ENCODE measurements around the gene JMJD6. TPM values are rescaled to one million over a fixed set of nuclear protein-coding genes. Genes with fewer than 3 reads are reported as not detected.
A peak's percentile ranks its signal among the peaks of the same experiment; 100 is the strongest.

JMJD6 gene
- total RNA-seq, 1 donor from 2014 or later: 32.7 TPM

- Mint-ChIP-seq H3K27ac (no peak overlapping the region), H3K4me1 (peaks cover 11% of the 10 kb centered on the region), H3K27me3 (no peaks in the 10 kb centered on the region), H3K9me3 (no peaks in the 10 kb centered on the region), H3K4me3 (no peak overlapping the region), H3K36me3 (ENCODE audit: low read depth) (peaks cover 29% of the 10 kb centered on the region)
- ChIA-PET POLR2A (no interaction called here), CTCF (no interaction called here)
- ATAC-seq (ENCODE audit: low read depth) (no peak), DNase-seq (no peak)
- intact Hi-C loops (cut with micrococcal nuclease): no loop called here
- TF ChIP-seq CTCF (IDR thresholded peaks at IDR 0.05): no peak
Measured at GRCh38 chr17:76755285-76755684, 28.9 kb upstream of the JMJD6 start.

- no peak overlapping the region for H3K4me3 Mint-ChIP-seq
- H3K9me3 Mint-ChIP-seq: no peaks in the 10 kb centered on the region
- ChIA-PET CTCF (no interaction called here), POLR2A (interaction anchor here (0.7 kb wide), 3 partner anchors 57 to 257 kb away, joined by 5 to 6 read pairs (median 6); no protein-coding TSS in a partner anchor)
- H3K36me3 Mint-ChIP-seq (ENCODE audit: low read depth): peaks cover 35% of the 10 kb centered on the region
- TF ChIP-seq CTCF (IDR thresholded peaks at IDR 0.05): no peak
- H3K4me1 Mint-ChIP-seq: peaks cover 11% of the 10 kb centered on the region
- no peak for DNase-seq
- no peak overlapping the region for H3K27ac Mint-ChIP-seq
- no peak for ATAC-seq (ENCODE audit: low read depth)
- intact Hi-C loops (cut with micrococcal nuclease): no loop called here
- H3K27me3 Mint-ChIP-seq: no peaks in the 10 kb centered on the region
Measured at GRCh38 chr17:76753061-76753961, 26.9 kb upstream of the JMJD6 start.

GRCh38 chr17:76752006-76752405, 25.6 kb upstream of the JMJD6 start:
- ChIA-PET POLR2A (interaction anchor here (0.7 to 1.1 kb wide), 2 partner anchors 15 to 80 kb away, joined by 4 to 6 read pairs; partner anchors contain the start of gene SRSF2), CTCF (no interaction called here)
- Mint-ChIP-seq H3K27me3 (no peaks in the 10 kb centered on the region), H3K36me3 (ENCODE audit: low read depth) (peaks cover 31% of the 10 kb centered on the region), H3K4me1 (peaks cover 11% of the 10 kb centered on the region), H3K9me3 (no peaks in the 10 kb centered on the region), H3K27ac (peak overlapping the region; percentile 15), H3K4me3 (no peak overlapping the region)
- no peak for TF ChIP-seq CTCF (IDR thresholded peaks at IDR 0.05)
- DNase-seq: no peak
- ATAC-seq (ENCODE audit: low read depth): no peak
- intact Hi-C loops (cut with micrococcal nuclease): no loop called here

- ChIA-PET POLR2A (interaction anchor here (1.1 kb wide), 1 partner anchor 15 kb away, joined by 4 read pairs; the partner anchor contains the start of gene SRSF2), CTCF (no interaction called here)
- no peak for ATAC-seq (ENCODE audit: low read depth)
- DNase-seq: no peak
- no peaks in the 10 kb centered on the region for H3K27me3 Mint-ChIP-seq
- no peak overlapping the region for H3K27ac Mint-ChIP-seq
- peaks cover 11% of the 10 kb centered on the region for H3K4me1 Mint-ChIP-seq
- TF ChIP-seq CTCF (IDR thresholded peaks at IDR 0.05): no peak
- H3K9me3 Mint-ChIP-seq: no peaks in the 10 kb centered on the region
- H3K36me3 Mint-ChIP-seq (ENCODE audit: low read depth): peaks cover 31% of the 10 kb centered on the region
- no peak overlapping the region for H3K4me3 Mint-ChIP-seq
- intact Hi-C loops (cut with micrococcal nuclease): no loop called here
Measured at GRCh38 chr17:76751416-76751993, 25.1 kb upstream of the JMJD6 start.

GRCh38 chr17:76748657-76749056, 22.3 kb upstream of the JMJD6 start:
- Mint-ChIP-seq H3K36me3 (ENCODE audit: low read depth) (peaks cover 54% of the 10 kb centered on the region), H3K9me3 (no peaks in the 10 kb centered on the region), H3K4me1 (peaks cover 11% of the 10 kb centered on the region), H3K27me3 (no peaks in the 10 kb centered on the region), H3K4me3 (no peak overlapping the region), H3K27ac (no peak overlapping the region)
- TF ChIP-seq CTCF (IDR thresholded peaks at IDR 0.05): no peak
- intact Hi-C loops (cut with micrococcal nuclease): no loop called here
- DNase-seq: no peak
- no peak for ATAC-seq (ENCODE audit: low read depth)
- CTCF ChIA-PET: no interaction called here
- POLR2A ChIA-PET: interaction anchor here (1.7 kb wide), 1 partner anchor 11 kb away, joined by 7 read pairs; the partner anchor contains the start of gene MFSD11
